Measurements from ENCODE around the gene RASSF4.

Gene RASSF4

DNA sequence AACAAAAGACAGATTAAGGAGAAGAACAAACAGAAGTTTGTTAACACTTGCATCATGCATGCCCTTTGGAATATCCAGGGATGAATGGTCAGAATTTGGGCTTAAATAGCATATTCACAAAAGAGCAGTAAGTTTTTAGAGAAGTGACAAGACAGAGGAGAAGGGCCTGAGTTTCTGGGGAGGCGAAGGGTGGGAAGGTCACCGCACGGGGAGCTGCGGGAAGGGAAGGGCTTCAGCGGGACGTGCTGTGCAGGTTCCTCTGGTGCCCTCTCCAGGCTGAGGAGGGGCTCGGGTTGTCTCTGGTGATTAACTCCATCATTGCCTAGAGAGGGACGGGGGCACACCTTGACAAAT is 30.7 kb downstream of the RASSF4 start:
- DNase-seq (ENCODE audit: low spot score), result no peak

DNA sequence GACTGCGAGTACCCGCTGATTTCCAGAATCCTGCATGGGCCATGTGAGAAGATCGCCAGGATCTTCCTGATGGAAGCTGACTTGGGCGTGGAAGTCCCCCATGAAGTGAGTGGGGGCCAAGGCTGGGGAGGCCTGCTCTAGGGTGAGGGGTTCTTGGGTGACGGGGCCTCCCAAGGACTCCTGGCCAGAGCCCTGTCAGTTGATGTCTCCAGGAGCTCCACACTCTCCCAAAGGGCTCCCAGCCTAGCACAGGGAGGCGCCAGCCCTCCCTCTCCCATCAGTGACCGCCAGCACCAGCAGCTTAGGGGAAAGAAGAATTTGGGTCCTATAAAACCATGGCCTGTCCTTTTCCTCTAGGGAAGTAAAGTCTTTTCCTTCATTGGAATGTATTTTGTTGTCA is 31.4 kb downstream of the RASSF4 start:
- no peak for DNase-seq (ENCODE audit: low spot score)

DNA sequence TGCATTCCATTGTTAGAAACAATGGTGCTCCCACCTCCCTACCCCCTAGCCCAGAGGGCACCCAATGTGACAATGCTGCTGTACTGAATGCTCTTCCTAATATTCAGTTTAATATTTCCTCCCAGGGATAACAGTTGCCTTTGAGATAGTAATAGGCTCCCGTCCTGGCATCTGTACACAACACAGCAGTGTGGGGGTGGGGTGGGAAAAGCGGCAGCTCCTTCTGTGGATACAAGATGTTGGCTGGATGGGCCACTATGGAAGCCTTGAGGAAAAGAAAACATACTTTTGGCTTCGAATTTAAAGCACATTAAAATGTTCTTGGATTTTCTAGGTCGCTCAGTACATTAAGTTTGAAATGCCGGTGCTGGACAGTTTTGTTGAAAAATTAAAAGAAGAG is 32.0 kb downstream of the RASSF4 start:
- no peak for DNase-seq (ENCODE audit: low spot score)

DNA sequence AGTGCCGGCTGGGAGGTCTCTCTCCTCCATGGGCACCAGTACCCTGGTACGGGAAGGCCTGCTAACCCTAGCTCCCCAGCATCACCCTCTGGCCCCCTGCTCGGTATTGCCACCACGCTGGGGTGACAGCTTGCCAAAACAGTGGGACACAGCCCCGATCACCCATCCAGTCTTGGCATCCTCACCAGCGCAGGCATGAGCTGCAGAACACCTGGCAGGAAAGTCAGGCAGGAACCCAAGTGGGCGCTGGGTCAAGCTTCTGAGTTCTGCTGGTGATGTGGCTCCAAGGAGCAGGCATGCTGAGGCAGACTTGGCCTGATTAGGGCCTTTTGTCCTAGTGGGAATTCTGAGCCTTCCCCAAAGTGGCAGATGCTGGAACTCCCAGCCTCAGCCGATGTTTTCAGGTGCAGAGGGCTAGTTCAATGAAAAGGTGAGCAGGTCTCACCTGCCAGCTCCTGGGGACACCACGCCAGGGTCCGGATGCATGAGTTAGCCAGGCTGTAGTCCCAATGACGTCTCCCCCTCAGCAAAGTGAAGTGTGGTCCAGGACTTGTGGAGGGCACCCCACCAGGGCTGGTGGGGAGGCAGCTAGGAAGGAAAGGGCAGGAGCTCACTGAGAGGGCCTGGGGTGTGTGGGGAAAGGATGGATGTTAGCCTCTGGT is 32.6 kb downstream of the RASSF4 start:
- DNase-seq (ENCODE audit: low spot score), result no peak

DNA sequence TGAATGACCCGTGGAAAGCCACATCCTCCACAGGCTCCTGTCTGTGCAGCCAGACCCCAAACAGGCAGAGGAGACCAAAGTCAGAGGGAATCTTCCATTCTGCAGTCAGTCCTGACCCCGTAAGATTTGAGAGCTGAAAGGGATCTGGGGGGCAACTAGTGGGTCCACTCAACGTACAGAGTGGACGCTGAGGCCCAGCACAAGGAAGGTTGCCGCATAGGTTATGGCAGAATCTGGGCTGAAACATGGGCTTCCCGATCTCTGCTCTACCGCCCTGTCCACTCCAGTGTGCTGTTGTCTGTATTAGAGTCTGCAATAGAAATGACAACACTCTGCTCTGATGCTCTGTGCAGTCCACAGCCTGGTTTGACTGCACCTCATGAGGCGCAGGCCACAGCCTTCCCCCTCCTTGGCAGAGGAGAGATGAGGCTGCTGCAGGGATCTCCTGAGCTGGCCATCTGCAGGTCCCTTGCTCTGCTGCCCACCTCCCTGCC is 33.2 kb downstream of the RASSF4 start:
- DNase-seq (ENCODE audit: low spot score), result no peak

DNA sequence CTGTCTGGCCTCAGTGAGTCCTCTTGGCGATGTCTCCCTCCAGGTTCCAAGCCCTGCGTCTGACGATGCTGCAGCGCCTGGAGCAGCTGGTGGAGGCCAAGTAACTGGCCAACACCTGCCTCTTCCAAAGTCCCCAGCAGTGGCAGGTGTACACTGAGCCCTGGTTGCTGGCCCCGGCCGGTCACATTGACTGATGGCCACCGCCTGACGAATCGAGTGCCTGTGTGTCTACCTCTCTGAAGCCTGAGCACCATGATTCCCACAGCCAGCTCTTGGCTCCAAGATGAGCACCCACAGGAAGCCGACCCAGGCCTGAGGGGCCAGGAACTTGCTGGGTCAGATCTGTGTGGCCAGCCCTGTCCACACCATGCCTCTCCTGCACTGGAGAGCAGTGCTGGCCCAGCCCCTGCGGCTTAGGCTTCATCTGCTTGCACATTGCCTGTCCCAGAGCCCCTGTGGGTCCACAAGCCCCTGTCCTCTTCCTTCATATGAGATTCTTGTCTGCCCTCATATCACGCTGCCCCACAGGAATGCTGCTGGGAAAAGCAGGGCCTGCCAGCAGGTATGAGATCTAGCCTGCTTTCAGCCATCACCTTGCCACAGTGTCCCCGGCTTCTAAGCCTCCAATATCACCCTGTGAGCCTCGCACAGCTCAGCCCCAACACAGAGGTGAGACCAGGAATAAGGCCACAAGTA is 33.8 kb downstream of the RASSF4 start:
- no peak for DNase-seq (ENCODE audit: low spot score)

DNA sequence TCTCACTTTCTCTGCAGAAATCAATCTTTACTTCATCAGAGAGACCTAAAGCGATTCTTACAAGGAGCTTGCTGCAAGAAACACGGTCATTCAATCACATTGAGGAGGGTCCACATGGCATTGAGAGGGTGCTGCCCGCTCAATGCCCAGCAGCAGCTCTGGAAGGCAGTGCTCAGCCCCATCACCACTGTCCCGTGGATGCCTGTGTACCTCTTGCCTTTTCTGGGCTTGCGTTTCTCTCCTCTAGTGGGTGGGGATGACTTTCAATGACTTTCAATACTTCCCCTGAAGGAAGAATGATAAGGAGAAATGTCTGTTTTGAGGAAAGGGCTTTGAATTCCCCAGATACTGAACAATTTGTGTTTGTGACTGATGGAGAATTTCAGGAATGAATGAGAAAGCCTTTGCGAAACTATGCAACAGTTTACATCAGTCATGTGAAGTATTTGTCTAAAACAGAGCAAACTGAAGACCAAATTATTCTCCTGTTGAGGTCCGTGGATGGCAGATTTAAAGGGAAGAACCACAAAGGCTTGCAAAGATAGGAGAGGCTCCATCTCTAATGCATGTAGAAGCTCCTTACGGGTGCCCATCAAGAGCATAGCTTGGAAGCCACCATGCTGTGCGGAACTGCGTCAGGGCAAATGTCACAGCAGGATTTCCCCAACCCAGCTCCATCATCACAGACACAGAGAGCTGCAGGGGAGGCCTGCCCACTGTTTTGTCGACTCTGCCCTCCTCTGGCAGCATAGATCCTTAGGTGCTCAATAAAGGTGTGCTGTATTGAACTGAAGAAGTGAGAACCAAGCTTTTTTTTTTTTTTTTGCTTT is 34.5 kb downstream of the RASSF4 start:
- no peak for DNase-seq (ENCODE audit: low spot score)

DNA sequence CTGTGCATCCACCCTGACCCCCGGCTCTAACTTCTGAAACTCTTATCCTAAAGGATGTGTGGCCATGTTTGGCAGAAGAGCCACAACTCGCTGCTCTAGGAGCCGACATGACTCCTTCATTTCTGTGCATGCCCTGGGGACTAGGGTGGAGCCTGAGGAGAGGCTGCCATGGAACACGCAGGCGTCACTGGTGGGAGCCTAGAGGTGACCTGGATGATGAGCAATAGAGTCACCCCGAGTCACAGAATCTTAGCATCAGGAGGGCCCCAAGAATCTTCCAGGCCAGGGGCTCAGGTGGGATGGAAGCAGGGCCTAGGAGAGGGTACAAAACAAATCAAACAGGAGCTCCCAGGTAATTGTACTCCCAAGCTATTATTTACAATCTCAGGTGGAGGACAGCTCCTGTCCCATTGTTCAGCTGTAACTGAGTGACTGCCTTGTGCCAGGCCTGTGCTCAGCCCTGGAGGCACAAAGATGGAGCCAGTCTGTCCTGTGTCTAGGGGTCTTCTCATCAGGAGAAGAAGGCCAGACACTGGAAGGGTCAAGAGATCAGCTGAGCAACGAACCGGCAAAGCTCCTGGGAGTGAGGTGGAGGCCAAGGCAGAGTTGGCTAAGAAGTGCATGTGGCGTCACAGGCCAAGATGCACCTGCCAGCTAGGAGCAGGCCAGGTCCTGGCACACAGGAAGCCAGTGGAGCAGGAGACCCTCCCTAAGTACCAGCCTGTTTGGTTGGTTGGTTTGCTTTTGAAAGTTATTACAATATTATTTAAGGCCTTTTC is 35.3 kb downstream of the RASSF4 start:
- no peak for DNase-seq (ENCODE audit: low spot score)

DNA sequence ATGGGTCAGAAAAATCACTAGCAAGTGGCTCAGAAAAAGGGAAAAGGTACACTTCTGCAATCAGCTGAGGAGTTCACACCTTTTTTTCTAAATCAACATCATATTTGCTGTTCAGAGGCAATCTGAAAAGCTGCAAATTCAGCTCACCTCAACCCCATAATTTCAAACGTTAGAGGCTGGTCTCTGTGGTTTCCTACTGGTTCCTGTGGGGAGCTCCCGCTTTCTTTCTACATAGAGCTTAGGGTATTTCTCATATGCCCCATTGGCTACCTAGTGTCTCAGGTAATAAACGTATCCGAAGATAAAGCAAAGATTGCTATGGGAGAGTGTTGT is 35.9 kb downstream of the RASSF4 start:
- no peak for DNase-seq (ENCODE audit: low spot score)

DNA sequence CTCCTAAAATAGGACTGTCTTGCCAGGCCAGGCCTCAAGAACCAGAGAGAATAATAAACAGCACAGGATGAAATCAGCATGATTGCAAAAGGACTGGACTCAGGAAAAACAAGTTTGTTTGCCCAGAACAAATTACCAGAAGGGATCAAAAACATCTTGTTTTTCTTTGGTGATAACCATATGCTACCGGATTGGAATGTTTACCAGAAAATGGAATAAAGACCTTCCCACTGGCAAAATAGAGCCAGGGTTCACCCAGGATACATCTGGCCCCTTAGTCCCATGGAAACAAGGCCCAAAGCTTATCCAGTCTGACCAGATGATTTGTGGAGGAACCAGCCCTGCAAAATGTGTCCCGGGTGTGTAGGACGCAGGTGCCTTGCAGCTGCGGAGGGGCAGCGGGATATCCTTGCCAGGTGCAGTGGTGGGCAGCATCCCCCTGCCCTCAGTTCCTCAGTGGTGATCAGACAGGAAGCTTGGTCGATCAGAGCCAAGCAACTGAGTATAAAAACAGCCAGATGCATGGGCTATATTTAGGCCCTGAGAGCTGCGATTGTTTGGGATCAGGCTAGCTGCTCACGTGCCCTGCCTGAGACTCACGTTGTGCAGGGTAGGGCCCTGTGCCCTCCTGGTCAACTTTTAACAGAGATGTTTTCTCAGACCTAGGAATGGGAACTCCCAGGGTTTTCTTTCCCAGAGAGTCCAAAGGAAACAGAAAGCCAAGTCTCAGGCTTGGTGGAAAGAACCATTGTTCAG is 36.5 kb downstream of the RASSF4 start:
- DNase-seq (ENCODE audit: low spot score), result no peak

DNA sequence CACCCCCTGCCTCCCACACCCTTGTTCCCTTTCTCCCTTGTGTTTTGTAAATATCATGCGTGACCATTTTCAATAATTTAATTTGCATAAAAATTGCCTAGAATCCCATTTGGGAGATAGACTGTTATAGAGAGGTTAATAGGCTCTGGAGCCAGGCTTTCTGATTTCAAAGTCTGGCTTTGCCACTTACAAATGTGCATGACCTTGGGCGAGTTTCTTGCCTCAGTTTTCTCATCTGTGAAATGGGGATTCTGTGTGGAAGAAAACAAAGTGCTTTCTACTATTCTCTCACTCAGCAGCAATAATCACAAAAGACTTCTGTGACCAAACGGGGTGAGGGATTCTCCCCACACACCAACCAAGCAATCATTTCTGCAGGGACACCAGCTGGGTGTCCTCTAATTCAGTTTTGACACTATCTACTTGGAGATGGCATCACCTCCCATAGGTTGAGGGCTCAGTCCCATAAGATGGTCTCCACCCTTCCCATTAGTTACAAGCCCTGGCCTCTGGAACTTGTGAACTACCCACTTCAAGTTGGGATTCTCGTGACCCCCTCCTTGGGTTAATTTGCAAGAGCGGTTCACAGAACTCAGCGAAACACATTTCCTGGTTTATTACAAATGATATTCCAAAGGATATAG is 37.6 kb downstream of the RASSF4 start:
- no peak for DNase-seq (ENCODE audit: low spot score)

DNA sequence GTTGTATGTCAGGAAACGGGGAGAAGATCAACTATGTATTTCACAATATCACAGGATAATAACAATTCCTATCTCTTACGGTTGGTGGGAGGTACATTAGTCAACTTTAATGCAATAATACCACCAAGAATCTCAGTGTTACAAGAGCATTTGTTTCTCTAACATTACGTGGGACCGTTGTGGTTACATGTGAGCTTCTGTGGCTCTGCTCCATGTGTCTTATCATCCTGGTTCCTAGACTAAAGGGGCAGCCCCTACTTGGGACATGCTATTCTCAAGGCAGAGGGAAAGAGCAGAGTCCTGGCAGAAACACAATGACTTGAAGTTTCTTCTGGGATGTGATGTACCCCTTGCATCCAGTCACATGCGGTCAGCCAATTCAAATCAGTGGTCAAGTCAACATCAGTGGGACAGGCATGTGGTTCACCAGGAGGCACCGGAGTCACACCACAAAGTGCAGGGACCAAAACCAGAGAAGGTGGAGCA is 38.6 kb downstream of the RASSF4 start:
- peak; percentile 48 for DNase-seq (ENCODE audit: low spot score)

DNA sequence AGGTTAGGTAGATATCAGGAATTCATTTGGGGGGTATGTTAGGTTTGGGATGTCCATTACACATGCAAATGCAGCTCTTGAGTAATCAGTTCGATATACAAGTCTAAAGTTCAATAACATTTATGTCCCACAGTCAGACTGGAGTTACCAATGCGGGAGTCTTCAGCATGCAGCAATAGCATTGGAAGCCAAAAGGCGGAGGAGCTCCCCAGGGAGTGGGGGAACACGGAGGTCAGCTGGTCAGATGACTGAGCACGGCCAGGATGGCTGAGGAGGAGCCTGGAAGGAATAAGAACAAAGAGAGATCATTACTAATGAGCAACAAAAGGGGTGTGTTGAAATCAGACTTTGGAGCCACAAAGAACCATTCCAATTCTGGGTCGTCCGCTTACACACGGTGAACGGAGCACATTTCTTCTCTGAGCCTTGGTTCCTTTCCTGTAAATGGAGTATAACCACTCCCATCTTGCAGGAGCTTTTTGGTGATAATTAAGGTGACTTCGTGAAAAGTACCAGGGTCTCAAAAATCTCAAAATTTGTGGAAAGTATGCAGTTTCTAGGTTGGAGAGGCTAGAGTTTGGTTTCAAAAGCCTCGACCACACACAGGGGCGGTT is 40.6 kb downstream of the RASSF4 start:
- DNase-seq (ENCODE audit: low spot score), result no peak

DNA sequence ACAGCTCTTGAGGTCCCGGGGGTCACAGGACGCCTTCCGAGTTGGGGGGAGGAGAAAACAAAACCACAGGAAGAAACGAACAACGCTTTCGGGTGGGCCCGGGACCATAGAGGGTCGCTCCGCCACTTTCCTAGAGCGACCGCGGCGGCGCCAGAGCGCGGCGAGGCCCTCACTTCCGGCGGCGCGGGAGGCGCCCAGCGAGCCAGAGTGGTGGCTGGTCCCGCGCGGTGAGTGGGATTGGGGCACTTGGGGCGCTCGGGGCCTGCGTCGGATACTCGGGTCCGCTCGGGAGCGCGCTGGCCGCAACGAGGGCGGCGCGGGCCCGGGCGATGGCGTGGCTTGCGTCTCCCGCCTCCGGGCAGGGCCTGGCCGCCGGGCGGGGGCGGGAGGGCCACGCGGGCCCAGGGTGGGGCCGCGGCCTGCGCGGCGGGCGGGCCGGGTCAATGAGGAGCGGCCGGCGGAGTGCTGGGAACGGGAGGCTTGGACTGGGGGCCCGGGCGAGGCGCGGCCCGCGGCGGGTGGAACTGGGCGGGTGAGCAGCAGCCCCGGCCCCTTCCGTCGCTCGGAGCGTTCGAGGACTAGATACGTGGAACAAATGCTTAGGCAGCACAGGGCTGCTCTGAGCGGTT is 41.3 kb downstream of the RASSF4 start, which contains the start of gene ZNF22:
ZNF22 (plus strand) TSS at position 172 of the 629 bp plus-strand sequence. CDS start 2,446 bp downstream, outside the sequence.
- peak; percentile 58 for DNase-seq (ENCODE audit: low spot score)

DNA sequence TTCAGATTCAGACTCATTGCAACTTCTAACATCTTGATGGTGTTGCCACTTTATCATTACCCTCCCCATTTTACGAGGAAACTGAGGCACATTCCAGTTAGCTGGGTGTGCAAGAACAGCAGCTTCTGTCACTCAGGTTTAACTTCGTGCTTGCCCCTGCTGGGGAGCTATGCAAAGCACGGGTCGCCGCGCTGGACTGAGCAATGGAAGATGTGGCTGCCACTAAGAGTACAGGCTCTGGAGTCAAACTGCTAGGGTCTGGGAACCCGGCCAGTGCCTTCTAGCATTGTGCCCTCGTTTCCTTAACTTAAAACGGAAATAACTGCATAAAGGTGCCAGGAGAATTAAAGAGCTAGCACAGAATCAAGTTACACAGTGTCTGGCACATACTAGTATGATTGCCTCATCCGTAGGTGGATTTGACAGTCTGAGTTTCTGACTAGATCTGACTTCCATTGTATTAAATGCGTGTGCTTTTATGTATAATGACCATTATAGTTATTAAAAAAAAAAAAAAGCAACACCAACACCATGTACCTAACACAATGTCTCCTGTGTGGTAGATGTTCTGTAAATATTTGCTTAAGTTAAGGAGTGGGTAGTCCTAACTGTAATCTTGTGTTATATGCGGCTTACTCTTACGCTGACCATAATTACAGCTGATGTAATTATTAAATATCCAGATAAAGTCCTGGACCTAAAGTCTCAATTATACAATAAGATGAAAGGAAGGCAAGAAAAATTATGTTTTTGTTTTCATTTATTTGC is 42.0 kb downstream of the RASSF4 start:
- DNase-seq (ENCODE audit: low spot score), result peak; percentile 54

DNA sequence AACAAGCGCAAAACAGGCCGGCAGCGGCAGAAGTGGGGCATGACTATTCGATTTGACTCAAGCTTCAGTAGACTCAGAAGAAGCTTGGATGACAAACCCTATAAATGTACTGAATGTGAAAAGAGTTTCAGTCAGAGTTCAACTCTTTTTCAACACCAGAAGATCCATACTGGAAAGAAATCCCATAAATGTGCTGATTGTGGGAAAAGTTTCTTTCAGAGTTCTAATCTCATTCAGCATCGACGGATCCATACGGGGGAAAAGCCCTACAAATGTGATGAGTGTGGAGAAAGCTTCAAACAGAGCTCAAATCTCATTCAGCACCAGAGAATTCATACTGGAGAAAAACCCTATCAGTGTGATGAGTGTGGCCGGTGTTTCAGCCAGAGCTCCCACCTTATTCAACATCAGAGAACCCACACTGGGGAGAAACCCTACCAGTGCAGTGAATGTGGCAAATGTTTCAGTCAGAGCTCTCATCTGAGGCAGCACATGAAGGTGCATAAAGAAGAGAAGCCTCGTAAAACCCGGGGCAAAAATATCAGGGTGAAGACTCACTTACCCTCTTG is 43.9 kb downstream of the RASSF4 start:
- no peak for DNase-seq (ENCODE audit: low spot score)

DNA sequence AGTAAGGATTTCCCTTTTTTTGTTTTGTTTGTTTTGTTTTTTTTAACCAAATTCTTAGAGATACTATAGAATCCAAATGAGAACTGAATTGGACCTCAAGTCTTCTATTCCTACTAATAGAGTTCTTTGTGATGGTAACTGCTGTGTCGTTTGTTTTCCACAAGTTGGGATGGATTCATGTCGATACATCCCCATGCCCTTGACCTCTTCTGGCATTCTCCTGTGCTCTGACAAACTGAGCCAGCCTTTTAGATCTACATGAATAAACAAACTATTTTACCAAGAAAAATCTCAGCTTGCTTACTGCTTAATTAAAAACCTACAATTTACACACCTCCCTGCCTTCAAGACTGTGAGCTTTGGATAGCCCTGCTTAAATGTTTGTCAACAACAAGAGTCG is 45.1 kb downstream of the RASSF4 start:
- DNase-seq (ENCODE audit: low spot score), result no peak

DNA sequence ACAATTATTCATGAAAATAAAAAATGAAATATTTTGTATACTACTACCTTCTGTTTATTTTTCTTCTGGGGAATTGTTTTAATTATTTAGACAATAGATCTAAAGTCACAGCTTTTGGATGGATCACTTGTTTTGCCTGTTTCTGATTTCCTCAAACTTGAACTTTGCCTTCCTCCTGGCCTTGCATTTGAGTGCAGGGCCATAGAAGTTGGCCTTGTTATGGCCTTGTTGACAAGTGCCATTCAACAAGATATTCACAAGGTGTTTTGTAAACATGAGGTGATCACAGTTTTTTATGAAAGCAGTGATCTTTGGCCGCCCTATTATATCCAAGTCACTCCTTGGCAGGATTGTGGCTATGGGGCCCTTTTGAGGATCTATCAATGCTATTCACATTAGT is 45.7 kb downstream of the RASSF4 start:
- no peak for DNase-seq (ENCODE audit: low spot score)
